GM12878 (cell line): Measurements from ENCODE around the gene SOX2.

Experiments used
- REST ChIP-seq: IDR thresholded peaks from 2 replicates; pipeline ENCODE4 v1.6.1; 2012; ENCODE audit warnings: mild to moderate bottlenecking, low read depth, low read length
- ZBTB33 ChIP-seq: fragments of 450-650 bp; IDR thresholded peaks from 2 replicates; pipeline ENCODE4 v1.6.1; 2017; ENCODE audit warnings: mild to moderate bottlenecking

DNA sequence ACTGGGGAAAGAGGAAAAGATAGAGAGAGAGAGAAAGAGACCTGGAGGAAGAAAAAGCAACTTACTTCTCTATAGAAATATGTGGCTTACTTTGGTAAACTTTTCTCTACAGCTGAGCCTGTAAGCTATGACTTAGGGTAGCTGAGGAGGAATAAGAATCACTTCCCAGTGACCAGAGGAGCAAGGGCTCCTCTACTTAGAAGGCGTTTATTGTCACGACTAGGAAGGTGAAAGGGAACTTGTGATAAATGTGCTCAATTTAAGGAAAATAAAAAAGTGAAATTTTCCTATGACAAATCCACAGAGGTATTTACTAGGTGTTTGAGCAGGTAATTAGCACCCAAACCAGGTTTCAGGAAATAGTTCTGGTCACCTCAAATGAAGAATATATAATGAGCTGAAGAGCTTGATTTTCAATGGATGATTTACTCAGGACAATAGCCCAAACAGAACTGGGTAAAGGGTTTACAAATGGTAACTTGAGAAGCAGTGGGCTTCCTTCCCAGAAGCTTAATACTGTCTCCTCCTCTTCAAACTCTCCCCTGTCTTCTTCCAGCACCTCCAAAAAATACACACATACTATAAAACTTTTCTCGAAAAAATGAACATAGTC is 46.1 kb downstream of the SOX2 start:
- no peak for TF ChIP-seq REST
- TF ChIP-seq ZBTB33, result no peak
